DND-41 (cell line): ENCODE data around the gene PLA2G2F.

Source experiments
- ATAC-seq: fragments of 200-7000 bp; cut with Tn5 transposase; 3 replicates; pipeline ENCODE4 v1.9.1; 2021; ENCODE audit warnings: low read depth; ENCODE audit not compliant: insufficient read depth
- DNase-seq: peaks from one replicate; pipeline ENCODE4 v3.0.0-alpha.2; 2020
- H2AFZ ChIP-seq: 2 replicates; pipeline ENCODE4 v1.6.0; 2012; ENCODE audit warnings: low read depth, low read length
- H3K27ac ChIP-seq: 2 replicates; pipeline ENCODE4 v1.5.1; 2012; ENCODE audit warnings: low read length, inconsistent platforms
- H3K27me3 ChIP-seq: fragments of 200-600 bp; sonication (generic); 2 replicates; pipeline ENCODE4 v1.6.0; 2012; ENCODE audit warnings: low read length, mild to moderate bottlenecking, inconsistent platforms; ENCODE audit not compliant: insufficient read depth, poor library complexity
- H3K36me3 ChIP-seq: 2 replicates; pipeline ENCODE4 v1.5.1; 2012; ENCODE audit warnings: low read length, inconsistent platforms; ENCODE audit not compliant: insufficient read depth
- H3K4me1 ChIP-seq: 2 replicates; pipeline ENCODE4 v1.5.1; 2012; ENCODE audit warnings: mild to moderate bottlenecking, low read length; ENCODE audit not compliant: insufficient read depth
- H3K4me2 ChIP-seq: 2 replicates; pipeline ENCODE4 v1.6.0; 2012; ENCODE audit warnings: mild to moderate bottlenecking, moderate library complexity, low read length, inconsistent platforms; ENCODE audit not compliant: insufficient read depth
- H3K4me3 ChIP-seq, 2 experiments: fragments of 200-600 bp in 1 of 2; shearing (Covaris generic) in 1 of 2; 2 replicates each; pipeline ENCODE4 v1.5.1; 2012 to 2016; ENCODE audit warnings: inconsistent platforms in 2 of 2, low read length in 2 of 2, mild to moderate bottlenecking in 2 of 2, low read depth in 1 of 2, moderate library complexity in 1 of 2
- H3K79me2 ChIP-seq: 2 replicates; pipeline ENCODE4 v1.6.0; 2012; ENCODE audit warnings: low read length, inconsistent platforms; ENCODE audit not compliant: insufficient read depth
- H3K9ac ChIP-seq: 2 replicates; pipeline ENCODE4 v1.6.0; 2012; ENCODE audit warnings: low read depth, mild to moderate bottlenecking, inconsistent platforms, low read length, moderate library complexity
- H3K9me3 ChIP-seq: 2 replicates; pipeline ENCODE4 v1.5.1; 2012; ENCODE audit warnings: low read length, moderate library complexity, mild to moderate bottlenecking, inconsistent platforms; ENCODE audit not compliant: insufficient read depth, severe bottlenecking
- H4K20me1 ChIP-seq: 2 replicates; pipeline ENCODE4 v1.6.0; 2012; ENCODE audit warnings: low read length; ENCODE audit not compliant: insufficient read depth
- EZH2 ChIP-seq: IDR thresholded peaks from 3 replicates; pipeline ENCODE4 v1.6.1; 2012; ENCODE audit warnings: borderline replicate concordance, low read depth, mild to moderate bottlenecking, moderate library complexity, low read length, inconsistent platforms; ENCODE audit not compliant: severe bottlenecking
- TF ChIP-seq, protein P1 (sequence below): IDR thresholded peaks from 2 replicates; pipeline ENCODE4 v1.5.1; 2012; ENCODE audit warnings: borderline replicate concordance, low read length, moderate library complexity, mild to moderate bottlenecking; ENCODE audit not compliant: poor library complexity, severe bottlenecking; ENCODE audit errors: extremely low read depth

Gene PLA2G2F

DNA sequence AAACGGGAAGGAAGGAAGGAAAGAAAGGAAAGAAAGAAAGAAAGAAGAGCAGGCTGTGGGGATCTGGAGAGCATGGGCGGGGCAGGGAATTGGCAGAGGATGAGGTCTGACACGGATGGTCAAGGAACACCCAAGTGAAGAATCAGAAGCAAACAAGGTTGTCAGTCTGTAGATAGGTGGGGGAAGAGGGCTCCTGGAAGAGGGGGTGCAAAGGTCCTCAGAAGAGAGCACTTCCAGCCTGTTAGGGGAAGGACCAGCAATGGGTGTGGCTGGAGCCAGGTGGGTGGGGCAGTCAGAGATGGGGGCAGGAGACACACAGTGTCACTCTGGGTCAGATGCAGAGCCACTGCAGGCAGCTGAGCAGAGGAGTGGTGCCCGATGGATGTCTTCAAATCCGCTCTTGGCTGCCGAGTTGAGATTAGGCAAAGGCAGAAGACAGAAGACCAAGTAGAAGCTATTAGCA, 58.2 kb downstream of the PLA2G2F start:
- H3K27ac ChIP-seq: no peak overlapping the region
- no peaks in the 10 kb centered on the region for H4K20me1 ChIP-seq
- no peak overlapping the region for H3K4me3 ChIP-seq
- H3K4me1 ChIP-seq: no peaks in the 10 kb centered on the region
- ATAC-seq: no peak
- TF ChIP-seq, protein P1, sequence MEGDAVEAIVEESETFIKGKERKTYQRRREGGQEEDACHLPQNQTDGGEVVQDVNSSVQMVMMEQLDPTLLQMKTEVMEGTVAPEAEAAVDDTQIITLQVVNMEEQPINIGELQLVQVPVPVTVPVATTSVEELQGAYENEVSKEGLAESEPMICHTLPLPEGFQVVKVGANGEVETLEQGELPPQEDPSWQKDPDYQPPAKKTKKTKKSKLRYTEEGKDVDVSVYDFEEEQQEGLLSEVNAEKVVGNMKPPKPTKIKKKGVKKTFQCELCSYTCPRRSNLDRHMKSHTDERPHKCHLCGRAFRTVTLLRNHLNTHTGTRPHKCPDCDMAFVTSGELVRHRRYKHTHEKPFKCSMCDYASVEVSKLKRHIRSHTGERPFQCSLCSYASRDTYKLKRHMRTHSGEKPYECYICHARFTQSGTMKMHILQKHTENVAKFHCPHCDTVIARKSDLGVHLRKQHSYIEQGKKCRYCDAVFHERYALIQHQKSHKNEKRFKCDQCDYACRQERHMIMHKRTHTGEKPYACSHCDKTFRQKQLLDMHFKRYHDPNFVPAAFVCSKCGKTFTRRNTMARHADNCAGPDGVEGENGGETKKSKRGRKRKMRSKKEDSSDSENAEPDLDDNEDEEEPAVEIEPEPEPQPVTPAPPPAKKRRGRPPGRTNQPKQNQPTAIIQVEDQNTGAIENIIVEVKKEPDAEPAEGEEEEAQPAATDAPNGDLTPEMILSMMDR: no peak
- TF ChIP-seq EZH2: no peak
- H3K27me3 ChIP-seq: peaks cover 5% of the 10 kb centered on the region
- no peaks in the 10 kb centered on the region for H3K36me3 ChIP-seq
- no peak overlapping the region for H2AFZ ChIP-seq
- no peak overlapping the region for H3K4me2 ChIP-seq
- no peak for DNase-seq
- no peaks in the 10 kb centered on the region for H3K9me3 ChIP-seq
- H3K79me2 ChIP-seq: no peaks in the 10 kb centered on the region
- H3K9ac ChIP-seq: no peak overlapping the region

GRCh38 chr1:20198296-20198695, 59.2 kb downstream of the PLA2G2F start:
- Histone ChIP-seq H2AFZ (no peak overlapping the region), H3K9me3 (no peaks in the 10 kb centered on the region), H3K27ac (no peak overlapping the region), H3K4me2 (no peak overlapping the region), H3K4me3 (no peak overlapping the region), H3K27me3 (peaks cover 5% of the 10 kb centered on the region), H4K20me1 (no peaks in the 10 kb centered on the region), H3K36me3 (no peaks in the 10 kb centered on the region), H3K4me1 (no peaks in the 10 kb centered on the region), H3K9ac (no peak overlapping the region), H3K79me2 (no peaks in the 10 kb centered on the region)
- no peak for DNase-seq
- no peak for ATAC-seq
- TF ChIP-seq, protein P1: no peak
- TF ChIP-seq EZH2: no peak

DNA sequence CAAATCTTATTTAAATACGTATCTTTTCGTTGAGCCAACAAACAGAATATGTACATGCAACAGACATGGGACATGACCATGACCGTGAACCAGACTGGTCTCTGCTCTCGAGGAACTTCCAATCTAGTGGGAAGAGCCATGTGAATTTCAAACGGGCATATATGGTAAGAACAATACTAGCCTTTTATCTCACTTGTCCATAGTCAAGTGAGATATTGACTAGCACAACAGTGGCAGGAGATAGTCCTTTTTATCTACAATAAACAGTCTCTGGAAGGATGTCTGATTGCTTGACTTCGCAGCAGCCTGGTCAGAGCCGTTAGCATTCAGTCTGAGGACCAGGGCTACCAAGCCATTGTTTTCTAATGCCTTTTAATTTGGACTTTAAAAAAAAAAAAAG, 59.8 kb downstream of the PLA2G2F start:
- Histone ChIP-seq H3K27ac (no peak overlapping the region), H3K4me2 (no peak overlapping the region), H3K27me3 (peaks cover 5% of the 10 kb centered on the region), H3K4me3 (no peak overlapping the region), H3K4me1 (no peaks in the 10 kb centered on the region), H3K9me3 (no peaks in the 10 kb centered on the region), H3K9ac (no peak overlapping the region), H3K36me3 (no peaks in the 10 kb centered on the region), H4K20me1 (no peaks in the 10 kb centered on the region), H2AFZ (no peak overlapping the region), H3K79me2 (no peaks in the 10 kb centered on the region)
- DNase-seq (no peak), ATAC-seq (no peak)
- TF ChIP-seq EZH2: no peak
- TF ChIP-seq, protein P1: no peak

GRCh38 chr1:20199403-20199802, 60.3 kb downstream of the PLA2G2F start:
- TF ChIP-seq, protein P1: no peak
- no peak for TF ChIP-seq EZH2
- Histone ChIP-seq H3K4me2 (no peak overlapping the region), H3K9ac (no peak overlapping the region), H2AFZ (no peak overlapping the region), H3K4me1 (no peaks in the 10 kb centered on the region), H3K36me3 (no peaks in the 10 kb centered on the region), H3K27me3 (peaks cover 5% of the 10 kb centered on the region), H4K20me1 (no peaks in the 10 kb centered on the region), H3K9me3 (no peaks in the 10 kb centered on the region), H3K27ac (no peak overlapping the region), H3K79me2 (no peaks in the 10 kb centered on the region), H3K4me3 (no peak overlapping the region)
- DNase-seq (no peak), ATAC-seq (no peak)
